ENCODE measurements around the gene ICAM4. TPM values are rescaled to one million over a fixed set of nuclear protein-coding genes. Genes with fewer than 3 reads are reported as not detected.

The ICAM4 gene
- total and polyA plus RNA-seq, 9 of the 15 experiments (the other 6 are each of a cell fraction or from before 2014, with no cell fraction given), result 14.1 to 86.1 (median 29.6) TPM

GRCh38 chr19:10334588-10335351, 48.0 kb downstream of the ICAM4 start (continued):
- TF ChIP-seq ATF2 (CRISPR knock-in tag; IDR thresholded peaks at IDR 0.05) (no peak), PML (IDR thresholded peaks at IDR 0.05; ENCODE audit: low read length) (no peak), DMBX1 (CRISPR knock-in tag; IDR thresholded peaks at IDR 0.05; ENCODE audit: borderline replicate concordance) (no peak), HMG20B (CRISPR knock-in tag; IDR thresholded peaks at IDR 0.05) (no peak), RBFOX2 (IDR thresholded peaks at IDR 0.05; ENCODE audit: low read depth, low read length) (peak; percentile 79), RFX7 (CRISPR knock-in tag; IDR thresholded peaks at IDR 0.05) (no peak), FOXP4 (CRISPR knock-in tag; IDR thresholded peaks at IDR 0.05; ENCODE audit: borderline replicate concordance) (no peak), ZBTB11 (CRISPR knock-in tag; IDR thresholded peaks at IDR 0.05) (no peak), TCF3 (CRISPR knock-in tag; IDR thresholded peaks at IDR 0.05) (no peak), SAFB (IDR thresholded peaks at IDR 0.05; ENCODE audit: borderline replicate concordance, low read depth, low read length) (peak; percentile 42; the same call in 1 of the 2 replicates), ATF4 (CRISPR knock-in tag; IDR thresholded peaks at IDR 0.05) (no peak), RBM14 (IDR thresholded peaks at IDR 0.05; ENCODE audit: borderline replicate concordance, insufficient read depth, low read depth, low read length) (no peak), ZSCAN32 (CRISPR knock-in tag; IDR thresholded peaks at IDR 0.05) (no peak), ZNF408 (CRISPR knock-in tag; IDR thresholded peaks at IDR 0.05; ENCODE audit: low read depth) (no peak), RBBP5 (IDR thresholded peaks at IDR 0.05; ENCODE audit: borderline replicate concordance, insufficient read depth, low read length, poor library complexity, severe bottlenecking) (no peak), PHF20 (IDR thresholded peaks at IDR 0.05; ENCODE audit: partially characterized antibody) (no peak), ZBTB2 (IDR thresholded peaks at IDR 0.05) (0 out of 2 replicates have a peak, but pooled peaks have one; percentile 29)
